ENCODE data around the gene IQSEC1.

The IQSEC1 gene

GRCh38 chr3:12907296-12907695, 165.9 kb downstream of the IQSEC1 start:
- Histone ChIP-seq H3K36me3 (ENCODE audit: low read length) (no peaks in the 10 kb centered on the region), H3K27ac (ENCODE audit: low read depth, low read length) (no peak overlapping the region), H3K4me3 (ENCODE audit: insufficient read depth, low read length, poor library complexity, severe bottlenecking) (no peak overlapping the region), H2AFZ (ENCODE audit: low read depth, low read length, severe bottlenecking) (no peak overlapping the region), H3K27me3 (ENCODE audit: low read length) (no peaks in the 10 kb centered on the region), H3K4me2 (ENCODE audit: low read depth, low read length, poor library complexity, severe bottlenecking) (no peak overlapping the region), H4K20me1 (ENCODE audit: low read depth, low read length) (no peaks in the 10 kb centered on the region), H3K9me2 (replicated peaks; ENCODE audit: insufficient read depth, low read length) (no peaks in the 10 kb centered on the region), H3K9me3 (ENCODE audit: insufficient read depth, low read length) (no peaks in the 10 kb centered on the region), H3F3A (ENCODE audit: insufficient read depth) (no peaks in the 10 kb centered on the region), H3K9ac (ENCODE audit: low read length) (no peak overlapping the region), H3K79me2 (ENCODE audit: insufficient read depth, low read length) (no peaks in the 10 kb centered on the region)
- TF ChIP-seq EZH2phosphoT487 (conservative IDR thresholded peaks at IDR 0.05; ENCODE audit: low read length) = no peak
- TF ChIP-seq CTCF (IDR thresholded peaks at IDR 0.05; ENCODE audit: insufficient read depth, low read length, poor library complexity, severe bottlenecking) = no peak

GRCh38 chr3:12906916-12907290, 166.3 kb downstream of the IQSEC1 start:
- Histone ChIP-seq H3K9ac (ENCODE audit: low read length) (no peak overlapping the region), H3K9me2 (replicated peaks; ENCODE audit: insufficient read depth, low read length) (no peaks in the 10 kb centered on the region), H2AFZ (ENCODE audit: low read depth, low read length, severe bottlenecking) (no peak overlapping the region), H3K4me3 (ENCODE audit: insufficient read depth, low read length, poor library complexity, severe bottlenecking) (no peak overlapping the region), H3K27ac (ENCODE audit: low read depth, low read length) (no peak overlapping the region), H3K4me2 (ENCODE audit: low read depth, low read length, poor library complexity, severe bottlenecking) (no peak overlapping the region), H3K36me3 (ENCODE audit: low read length) (no peaks in the 10 kb centered on the region), H3F3A (ENCODE audit: insufficient read depth) (no peaks in the 10 kb centered on the region), H3K9me3 (ENCODE audit: insufficient read depth, low read length) (no peaks in the 10 kb centered on the region), H3K27me3 (ENCODE audit: low read length) (no peaks in the 10 kb centered on the region), H3K79me2 (ENCODE audit: insufficient read depth, low read length) (no peaks in the 10 kb centered on the region), H4K20me1 (ENCODE audit: low read depth, low read length) (no peaks in the 10 kb centered on the region)
- TF ChIP-seq EZH2phosphoT487 (conservative IDR thresholded peaks at IDR 0.05; ENCODE audit: low read length) (no peak), CTCF (IDR thresholded peaks at IDR 0.05; ENCODE audit: insufficient read depth, low read length, poor library complexity, severe bottlenecking) (no peak)

GRCh38 chr3:12906141-12906915, 166.9 kb downstream of the IQSEC1 start:
- no peaks in the 10 kb centered on the region for H3K36me3 ChIP-seq (ENCODE audit: low read length)
- no peak overlapping the region for H3K9ac ChIP-seq (ENCODE audit: low read length)
- no peaks in the 10 kb centered on the region for H3K79me2 ChIP-seq (ENCODE audit: insufficient read depth, low read length)
- H3K9me2 ChIP-seq (replicated peaks; ENCODE audit: insufficient read depth, low read length) = no peaks in the 10 kb centered on the region
- TF ChIP-seq CTCF (IDR thresholded peaks at IDR 0.05; ENCODE audit: insufficient read depth, low read length, poor library complexity, severe bottlenecking) (no peak), EZH2phosphoT487 (conservative IDR thresholded peaks at IDR 0.05; ENCODE audit: low read length) (no peak)
- H3K27ac ChIP-seq (ENCODE audit: low read depth, low read length) = no peak overlapping the region
- no peaks in the 10 kb centered on the region for H3K27me3 ChIP-seq (ENCODE audit: low read length)
- H2AFZ ChIP-seq (ENCODE audit: low read depth, low read length, severe bottlenecking) = no peak overlapping the region
- H3F3A ChIP-seq (ENCODE audit: insufficient read depth) = no peaks in the 10 kb centered on the region
- no peaks in the 10 kb centered on the region for H3K9me3 ChIP-seq (ENCODE audit: insufficient read depth, low read length)
- H4K20me1 ChIP-seq (ENCODE audit: low read depth, low read length) = no peaks in the 10 kb centered on the region
- no peak overlapping the region for H3K4me3 ChIP-seq (ENCODE audit: insufficient read depth, low read length, poor library complexity, severe bottlenecking)
- no peak overlapping the region for H3K4me2 ChIP-seq (ENCODE audit: low read depth, low read length, poor library complexity, severe bottlenecking)
